Stimulated activated CD8-positive, alpha-beta memory T cell treated with anti-CD3 and anti-CD28 coated beads, Interleukin-7, amount 100 ng/mL, for 4 hours (primary cell): Measurements from ENCODE around the gene SGSM1.
"Not testable (repeated sequence)": the region's sequence is repeated elsewhere in the genome, so short reads cannot be mapped to it uniquely, and the experiment has no call there.

ENCODE experiments used
- DNase-seq, 2 donors: peaks; one replicate each; pipeline ENCODE4 v3.0.0-alpha.2; 2020; ENCODE audit warnings: low read depth in 2 of 2

The SGSM1 gene

DNA sequence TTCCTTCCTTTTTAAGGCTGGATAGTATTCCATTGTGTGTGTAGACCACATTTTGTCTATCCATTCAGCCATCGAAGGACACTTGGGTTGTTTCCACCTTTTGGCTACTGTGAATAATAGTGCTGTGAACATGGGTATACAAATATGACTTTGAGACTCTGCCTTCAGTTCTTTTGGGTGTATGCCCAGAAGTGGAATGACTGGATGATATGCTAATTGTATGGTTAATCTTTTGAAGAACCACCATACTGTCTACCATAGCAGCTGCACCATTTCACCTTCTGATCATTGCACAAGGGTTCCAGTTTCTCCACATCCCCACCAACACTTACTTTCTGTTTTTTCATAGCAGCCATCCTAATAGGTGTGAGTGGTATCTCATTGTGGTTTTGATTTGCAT is 30.3 kb downstream of the SGSM1 start:
- no peak for DNase-seq

DNA sequence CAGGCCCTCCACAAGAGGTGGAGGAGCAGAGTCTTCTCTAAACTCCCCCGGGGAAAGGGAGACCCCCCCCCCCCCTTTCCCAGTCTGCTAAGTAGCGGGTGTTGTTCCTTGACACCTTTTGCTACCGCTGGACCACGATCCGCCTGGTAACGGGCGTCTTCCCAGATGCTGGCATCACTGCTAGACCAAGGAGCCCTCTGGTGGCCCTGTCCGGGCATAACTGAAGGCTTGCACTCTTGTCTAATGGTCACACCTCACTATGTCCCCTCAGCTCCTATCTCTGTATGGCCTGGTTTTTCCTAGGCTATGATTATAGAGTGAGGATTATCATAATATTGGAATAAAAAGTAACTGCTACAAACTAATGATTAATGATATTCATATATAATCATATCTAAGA is 31.5 kb downstream of the SGSM1 start:
- not testable (repeated sequence) for DNase-seq

DNA sequence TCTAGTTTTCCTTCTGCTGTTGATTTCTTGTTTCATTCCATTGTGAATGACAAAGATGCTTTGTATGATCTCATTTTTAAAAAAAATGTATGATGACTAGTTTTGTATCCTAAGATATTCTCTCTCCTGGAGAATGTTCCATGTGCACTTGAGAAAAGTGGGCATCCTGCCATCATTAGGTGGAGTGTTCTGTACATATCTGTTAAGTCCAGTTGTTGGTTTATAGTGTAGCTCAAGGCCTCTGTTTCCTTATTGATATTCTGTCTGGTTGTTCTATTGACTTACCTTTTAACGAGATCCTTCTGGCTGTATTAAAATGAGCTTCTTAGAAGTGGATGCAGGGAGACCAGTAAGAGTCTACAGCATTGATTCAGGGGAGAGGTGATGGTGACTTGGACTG is 35.2 kb downstream of the SGSM1 start:
- no peak for DNase-seq

DNA sequence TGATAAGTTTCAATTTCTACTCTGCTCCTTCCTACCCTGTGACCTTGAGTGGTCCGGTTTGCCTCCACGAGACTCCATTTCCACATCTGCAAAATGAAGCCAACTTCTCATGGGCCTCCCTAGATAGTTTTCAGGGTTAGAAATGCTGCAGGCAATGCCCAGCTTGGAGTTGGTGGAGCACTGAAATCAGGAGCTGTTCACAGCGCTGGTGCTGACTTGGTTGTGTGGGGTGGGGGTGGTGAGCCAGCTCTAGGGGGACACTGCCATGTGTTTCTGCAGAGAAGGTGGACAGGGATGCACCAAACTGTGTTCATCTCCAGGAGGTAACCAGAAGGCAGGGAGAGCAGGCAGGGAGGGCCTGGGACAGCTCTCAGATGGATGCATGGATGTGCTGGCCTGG is 37.0 kb downstream of the SGSM1 start:
- DNase-seq, result no peak

DNA sequence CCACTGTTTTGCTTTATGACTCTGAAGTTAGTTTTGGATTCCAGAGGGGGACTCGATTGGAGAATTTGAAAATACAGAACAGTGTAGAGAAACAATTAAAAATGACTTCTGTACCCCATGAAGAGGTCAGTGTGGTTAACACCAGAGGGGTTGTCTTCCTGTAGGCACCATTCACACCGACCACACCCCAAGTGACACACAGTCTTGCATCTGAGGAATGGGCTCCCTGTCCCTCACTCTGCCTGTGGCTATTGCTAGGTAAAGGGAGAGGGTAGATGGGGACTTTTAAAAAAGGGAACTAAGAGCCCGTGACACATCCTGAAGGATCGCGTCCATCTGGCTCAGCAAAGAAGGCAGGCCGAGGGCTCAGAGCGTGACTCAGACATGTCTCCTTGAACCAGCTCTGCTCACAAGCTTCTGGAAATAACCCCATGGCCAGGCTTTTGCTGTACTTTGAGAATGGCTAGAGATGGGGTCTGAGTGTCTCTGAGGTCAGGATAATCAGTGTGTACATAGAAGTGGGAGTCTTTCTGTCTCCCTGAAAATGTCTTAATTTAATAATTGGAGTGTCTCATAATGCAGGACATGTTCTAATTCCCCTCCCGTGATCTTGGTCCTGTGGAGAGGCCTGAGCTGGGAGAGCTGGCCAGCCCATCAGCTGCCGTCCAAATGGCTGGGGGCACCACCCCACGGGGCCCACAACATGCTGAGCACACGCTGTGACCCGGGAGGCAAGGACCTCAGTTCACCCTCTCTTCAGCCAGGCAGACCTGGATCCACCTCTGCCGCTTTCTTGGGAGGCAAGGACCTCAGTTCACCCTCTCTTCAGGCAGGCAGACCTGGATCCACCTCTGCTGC is 39.3 kb downstream of the SGSM1 start:
- peak in 1 of 2 donors; percentile 1 for DNase-seq

DNA sequence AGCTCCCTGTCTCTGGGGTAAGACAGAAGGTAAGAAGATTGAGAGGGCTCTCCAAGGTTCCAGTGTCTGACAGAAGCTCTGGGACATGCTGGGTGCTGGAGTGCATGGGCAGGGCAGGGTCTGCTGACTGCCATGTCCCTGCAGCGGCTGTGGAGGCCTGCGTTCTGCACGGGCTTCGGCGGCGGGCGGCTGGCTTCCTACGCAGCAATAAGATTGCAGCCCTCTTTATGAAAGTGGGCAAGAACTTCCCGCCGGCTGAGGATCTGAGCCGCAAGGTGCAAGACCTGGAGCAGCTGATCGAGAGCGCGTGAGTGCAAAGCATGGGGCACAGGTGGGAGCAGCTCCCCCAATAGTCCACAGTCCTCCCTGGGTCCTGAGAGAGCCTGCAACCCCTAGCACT is 41.5 kb downstream of the SGSM1 start:
- no peak for DNase-seq

DNA sequence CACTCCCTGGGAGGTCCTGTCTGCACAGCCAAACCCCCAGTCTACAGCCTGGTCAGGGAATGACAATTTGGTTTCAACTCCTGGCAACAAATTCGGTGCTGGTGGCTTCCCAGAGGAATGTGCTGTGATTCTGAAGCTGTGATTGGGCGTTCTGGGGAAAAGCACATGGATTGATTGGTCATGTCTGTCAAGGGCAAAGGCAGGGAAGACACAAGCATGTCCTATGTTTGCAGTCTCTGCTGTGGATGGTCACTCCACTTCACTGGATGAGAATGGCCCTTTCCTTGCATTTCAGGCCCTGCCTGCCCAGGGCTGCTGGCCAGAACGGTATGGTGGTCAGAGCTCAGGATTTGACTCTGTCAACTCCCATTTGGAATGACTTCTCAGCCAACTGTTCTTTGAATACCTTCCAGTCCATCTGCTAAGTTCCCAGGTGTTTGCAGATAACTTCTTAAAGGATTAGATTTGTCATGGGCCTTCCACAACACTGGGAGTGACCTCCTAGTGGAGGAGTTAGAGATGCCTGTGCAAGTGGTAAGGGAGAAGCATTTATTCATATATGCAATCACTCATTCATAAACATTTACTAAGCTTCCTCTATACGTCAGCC is 42.7 kb downstream of the SGSM1 start:
- no peak for DNase-seq

DNA sequence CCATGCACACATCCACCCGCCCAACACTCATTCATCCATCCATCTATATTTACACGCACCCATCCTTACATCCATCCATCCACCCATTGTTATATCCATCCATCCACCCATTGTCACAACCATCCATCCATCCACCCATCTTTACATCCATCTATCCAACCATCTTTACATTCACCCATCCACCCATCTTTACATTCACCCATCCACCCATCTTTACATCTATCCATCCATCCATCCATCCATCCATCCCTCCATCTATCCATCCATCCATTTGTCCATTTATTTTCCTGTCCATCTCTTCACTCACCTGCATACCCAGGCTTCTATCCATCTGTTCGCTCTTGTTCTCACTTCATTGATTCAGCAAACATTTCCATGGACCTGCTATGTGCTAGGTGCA is 49.8 kb downstream of the SGSM1 start:
- no peak for DNase-seq

DNA sequence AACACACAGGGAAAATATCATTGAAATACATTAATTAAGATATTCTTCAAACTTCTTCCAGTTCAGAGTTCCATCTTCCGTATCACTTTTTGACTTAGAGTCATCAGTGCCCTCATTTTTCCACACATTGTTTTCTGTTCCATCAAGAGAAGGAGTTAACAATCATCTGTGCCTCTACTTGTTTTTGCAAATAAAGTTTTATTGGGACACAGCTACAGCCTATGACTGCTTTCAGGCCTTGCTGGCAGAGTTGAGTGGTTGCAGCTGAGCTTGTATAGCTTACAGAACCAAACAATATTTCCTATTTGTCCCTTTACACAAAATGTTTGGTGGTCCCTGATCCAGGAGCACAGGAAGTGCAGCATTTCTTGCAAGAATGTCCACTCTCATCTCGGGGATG is 51.6 kb downstream of the SGSM1 start:
- no peak for DNase-seq

DNA sequence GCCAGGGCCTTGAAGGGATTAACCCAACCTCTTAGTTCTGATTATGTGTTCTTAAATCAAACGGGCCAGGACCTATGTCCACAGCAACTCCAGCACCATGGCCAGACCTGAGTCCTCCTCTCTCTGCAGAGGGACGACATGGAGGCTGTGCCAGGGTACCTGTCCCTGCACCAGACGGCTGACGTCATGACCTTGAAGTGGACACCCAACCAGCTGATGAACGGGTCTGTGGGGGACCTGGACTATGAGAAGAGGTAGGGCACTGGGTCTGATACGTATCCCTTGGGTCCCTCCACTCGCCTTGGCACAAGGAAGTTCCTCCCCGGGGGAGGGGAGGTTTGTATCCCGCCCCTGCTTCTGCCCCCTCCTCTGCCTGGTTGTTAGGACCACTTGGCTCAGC is 53.6 kb downstream of the SGSM1 start:
- DNase-seq, result no peak

DNA sequence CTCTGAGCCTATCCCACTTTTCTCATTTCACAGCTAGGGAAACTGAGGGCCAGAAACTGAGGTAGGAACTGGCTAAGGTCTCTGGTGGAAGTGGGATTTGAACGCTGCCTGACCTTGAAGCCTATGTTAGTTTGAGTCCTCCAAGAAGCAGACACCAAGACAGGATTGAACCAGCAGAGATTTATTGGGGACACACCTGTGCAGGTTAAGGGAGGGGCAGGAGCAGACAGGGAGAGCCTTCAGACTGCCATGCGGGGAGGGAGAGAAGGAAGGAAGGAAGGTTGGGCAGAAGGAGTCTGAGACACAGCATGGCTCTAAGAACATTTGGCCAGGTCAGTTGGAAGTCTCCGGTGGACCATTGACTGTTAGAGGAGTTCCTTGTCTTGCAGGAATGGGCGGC is 59.5 kb downstream of the SGSM1 start:
- DNase-seq, result no peak

DNA sequence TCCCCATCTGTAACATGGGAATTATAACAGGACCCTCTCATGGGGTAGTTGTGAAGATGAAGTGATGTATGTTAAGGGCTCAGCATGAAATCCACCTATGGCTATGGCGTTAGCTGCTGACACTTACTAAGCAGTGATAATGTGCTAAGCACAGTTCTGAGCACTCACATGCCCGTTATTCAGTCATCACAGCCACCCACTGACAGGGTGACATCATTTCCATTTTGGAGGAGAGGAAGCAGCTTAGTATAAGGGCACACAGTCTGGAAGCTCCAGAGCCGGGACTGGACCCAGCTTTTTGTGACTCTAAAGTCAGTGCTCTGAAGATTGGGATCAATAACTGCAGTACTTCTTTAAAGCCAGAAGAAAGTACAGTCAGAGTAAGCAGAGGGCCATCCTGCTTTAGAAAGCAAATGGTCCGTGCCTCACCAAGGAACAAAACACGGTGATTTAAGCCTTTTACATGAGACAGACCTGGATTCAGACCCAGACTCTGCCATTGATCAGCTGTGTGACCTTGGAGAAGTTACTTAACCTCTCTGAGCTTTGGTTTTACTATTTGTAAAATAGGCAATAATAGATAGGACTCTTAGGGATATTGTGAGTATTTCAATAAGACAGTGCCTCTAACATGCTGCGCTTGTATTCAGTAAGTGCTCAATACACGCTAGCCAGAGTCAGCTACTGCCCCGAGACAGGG is 61.5 kb downstream of the SGSM1 start:
- no peak for DNase-seq

DNA sequence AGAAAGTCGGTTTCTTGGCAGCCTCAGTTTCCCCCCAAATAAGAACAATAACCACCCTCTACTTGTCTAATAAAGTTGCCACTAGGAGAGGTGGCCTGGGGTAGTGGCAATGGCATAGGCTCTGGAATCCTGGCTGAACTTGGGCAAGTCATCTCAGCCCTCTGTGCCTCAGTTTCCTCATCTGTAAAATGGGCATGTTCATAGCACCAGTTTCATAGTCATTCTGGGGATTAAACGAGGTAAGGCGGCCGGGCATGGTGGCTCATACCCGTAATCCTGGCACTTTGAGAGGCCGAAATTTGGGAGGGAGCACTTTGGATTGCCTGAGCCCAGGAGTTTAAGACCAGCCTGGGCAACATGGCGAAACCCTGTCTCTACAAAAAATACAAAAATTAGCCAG is 63.0 kb downstream of the SGSM1 start:
- no peak for DNase-seq

DNA sequence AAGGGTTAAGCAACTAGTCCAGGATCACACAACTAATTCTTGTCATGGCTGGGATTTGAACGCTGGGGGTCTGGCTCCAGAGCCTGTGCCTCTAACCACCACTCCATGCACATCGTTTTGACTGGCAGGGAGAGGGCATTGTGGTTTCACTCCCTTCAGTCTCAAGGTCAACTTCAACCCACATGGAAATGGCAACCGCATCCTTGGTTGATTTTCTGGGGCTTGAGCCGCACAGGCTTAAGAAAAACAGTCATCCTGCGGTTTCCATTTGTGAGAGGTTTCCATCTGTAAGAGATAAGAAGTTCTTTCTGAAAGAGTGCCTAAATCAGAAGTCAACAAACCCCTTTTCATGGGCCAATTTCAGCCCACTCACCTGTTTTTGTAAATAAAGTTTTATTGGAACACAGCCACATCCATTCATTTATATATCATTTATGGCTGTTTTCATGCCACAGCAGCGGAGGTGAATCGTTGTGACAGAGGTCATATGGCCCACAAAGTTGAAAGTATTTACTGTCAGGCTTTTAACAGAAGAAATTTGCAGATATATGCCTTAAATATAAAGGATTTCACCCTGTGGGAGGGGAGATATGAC is 65.7 kb downstream of the SGSM1 start:
- DNase-seq, result no peak

DNA sequence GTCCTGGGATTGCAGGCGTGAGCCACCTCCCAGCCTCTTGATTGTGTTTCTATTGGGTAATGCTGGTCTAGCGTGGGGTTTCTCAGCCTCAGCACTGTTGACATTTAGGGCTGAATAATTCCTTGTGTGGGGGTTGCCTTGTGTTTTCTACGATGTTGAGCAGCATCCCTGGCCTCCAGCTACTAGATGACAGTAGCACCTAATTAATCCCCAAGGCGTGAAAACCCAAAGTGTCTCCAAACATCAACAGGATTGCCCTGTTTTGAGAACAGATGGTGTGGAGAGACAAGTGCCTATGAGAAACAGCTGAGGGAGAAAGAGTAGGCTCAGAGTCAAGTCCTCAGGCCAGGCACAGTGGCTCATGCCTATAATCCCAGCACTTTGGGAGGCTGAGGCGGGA is 67.2 kb downstream of the SGSM1 start:
- DNase-seq, result no peak

DNA sequence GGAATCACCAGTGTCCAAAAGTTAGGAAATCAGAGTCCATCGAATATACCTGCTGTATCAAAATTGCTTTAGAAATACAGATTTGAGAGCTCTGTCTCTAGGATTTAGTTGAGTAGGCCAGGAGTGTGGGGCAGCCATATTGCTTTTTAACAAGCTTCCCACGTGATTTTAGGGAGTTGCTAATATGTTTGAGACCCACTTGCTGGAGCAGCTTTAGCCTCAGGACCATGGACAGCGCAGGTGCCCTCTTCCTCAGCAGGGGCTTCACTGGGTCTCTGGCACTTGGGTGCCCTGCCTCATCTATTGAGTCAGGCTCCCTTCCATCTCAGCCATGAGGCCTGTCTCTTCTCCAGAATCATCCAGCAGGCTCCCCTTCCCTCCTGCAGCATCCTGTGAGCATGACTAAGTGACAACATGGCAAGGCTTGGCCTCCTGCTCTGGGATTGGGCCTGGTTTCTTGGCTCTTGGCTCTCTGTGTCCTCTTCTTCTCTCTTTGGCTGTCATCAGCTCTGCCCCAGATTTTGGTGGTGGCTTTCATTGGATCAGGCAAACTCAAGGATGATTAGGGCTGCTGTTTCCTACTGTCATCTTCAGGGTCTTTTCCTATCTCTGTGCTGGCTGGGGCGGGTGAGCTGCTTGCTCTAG is 70.0 kb downstream of the SGSM1 start:
- no peak for DNase-seq

DNA sequence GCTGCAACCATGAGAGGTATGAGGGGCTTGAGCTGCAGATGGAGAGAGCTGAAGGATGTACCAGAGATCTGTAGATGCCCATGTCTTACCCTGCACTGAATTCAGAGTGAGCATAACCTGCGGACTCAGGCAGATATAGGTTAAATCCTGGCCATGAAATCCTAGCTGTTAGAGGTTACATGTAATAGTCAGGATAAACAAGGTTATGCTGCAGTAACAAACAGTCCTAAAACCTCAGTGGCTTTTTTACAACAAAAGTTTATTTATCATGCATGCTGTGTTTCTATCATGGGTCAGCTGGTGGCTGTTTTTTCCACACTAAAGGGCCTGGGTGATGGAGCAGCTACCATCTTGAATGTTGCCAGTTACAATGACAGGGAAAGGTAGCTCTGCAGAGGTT is 70.7 kb downstream of the SGSM1 start:
- no peak for DNase-seq

DNA sequence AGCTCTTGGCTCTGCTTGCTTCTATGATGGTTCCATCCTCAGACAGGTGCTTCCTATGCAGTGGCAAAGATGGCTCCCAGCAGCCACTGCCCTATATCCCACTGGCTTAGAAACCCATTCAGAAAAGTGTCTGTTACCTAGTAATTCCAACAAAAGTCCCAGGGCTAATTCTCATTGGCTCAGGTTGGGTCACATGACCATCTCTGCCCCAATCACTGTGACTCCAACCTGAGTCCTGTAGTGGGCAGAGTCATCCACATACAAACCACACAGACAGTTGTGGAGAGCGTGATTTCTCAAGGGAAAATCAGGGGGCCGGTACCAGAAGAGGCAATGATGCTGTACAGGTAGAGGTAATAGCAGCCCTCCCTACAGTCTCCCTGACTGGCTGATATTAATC is 73.0 kb downstream of the SGSM1 start:
- DNase-seq, result no peak

DNA sequence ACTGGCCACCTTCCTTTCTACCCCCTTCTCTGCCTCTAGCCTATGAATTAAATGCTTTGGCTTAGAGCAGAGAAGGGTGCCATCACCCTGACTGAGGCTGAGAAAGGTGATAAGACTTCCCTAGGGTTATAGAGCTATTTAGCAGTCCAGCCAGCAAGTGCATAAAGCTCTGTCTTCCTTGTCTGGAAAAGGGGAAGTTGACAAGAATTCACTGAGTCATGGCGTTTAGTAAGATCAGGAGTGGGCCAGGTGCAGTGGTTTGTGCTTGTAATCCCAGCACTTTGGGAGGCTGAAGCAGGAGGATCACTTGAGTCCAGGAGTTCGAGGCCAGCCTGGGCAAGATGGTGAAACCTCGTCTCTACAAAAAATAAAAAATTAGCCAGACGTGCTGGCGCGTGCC is 77.4 kb downstream of the SGSM1 start:
- DNase-seq, result no peak

DNA sequence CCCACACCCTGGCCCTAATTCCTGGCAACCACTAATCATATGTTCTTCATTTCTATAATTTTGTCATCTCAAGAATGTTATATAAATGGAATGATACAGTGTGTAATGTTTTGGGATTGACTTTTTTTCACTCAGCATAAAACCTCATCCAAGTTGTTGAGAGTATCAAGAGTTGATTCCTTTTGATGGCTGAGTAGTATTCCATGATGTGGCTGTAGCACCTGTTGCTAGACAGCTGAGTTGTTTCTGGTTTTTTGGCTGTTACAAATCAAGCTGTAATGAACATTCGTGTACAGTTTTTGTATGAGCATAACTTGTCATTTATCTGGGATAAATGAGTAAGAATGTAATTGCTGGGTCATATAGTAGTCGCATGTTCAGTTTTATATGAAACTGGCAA is 81.2 kb downstream of the SGSM1 start:
- no peak for DNase-seq

DNA sequence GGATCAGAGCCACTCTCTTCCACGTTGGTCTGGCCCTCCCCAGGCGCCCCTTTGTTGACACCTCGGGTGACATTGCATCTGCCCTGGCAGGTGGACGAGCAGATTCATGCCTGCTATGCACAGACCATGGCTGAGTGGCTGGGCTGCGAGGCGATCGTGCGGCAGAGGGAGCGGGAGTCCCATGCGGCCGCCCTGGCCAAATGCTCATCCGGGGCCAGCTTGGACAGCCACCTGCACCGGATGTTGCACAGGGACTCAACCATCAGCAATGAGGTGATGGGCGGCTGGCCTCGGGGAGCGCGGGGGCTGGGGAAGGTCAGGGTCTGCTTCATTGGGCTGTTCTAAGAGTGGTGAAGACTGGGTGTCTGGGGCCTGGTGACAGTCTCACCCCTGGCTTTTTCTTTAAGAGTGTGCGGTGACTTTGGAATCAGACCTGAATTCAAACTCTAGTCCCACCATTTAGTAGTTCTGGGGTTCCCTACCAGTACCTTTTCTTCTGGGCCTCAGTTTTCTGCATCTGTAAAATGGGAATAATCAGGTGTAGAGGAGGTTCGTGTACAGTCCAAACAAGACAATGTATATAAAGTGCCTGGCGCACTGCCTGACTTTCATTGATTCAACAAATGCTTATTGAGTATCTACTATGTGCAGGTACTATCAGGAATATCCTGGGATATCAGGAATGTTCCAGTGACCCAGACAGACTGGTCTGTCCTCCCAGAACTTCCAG is 87.5 kb downstream of the SGSM1 start:
- DNase-seq, result no peak
